ENCODE results near the gene LTBP1.
"Not testable (repeated sequence)": the region's sequence is repeated elsewhere in the genome, so short reads cannot be mapped to it uniquely, and the experiment has no call there.

The LTBP1 gene

DNA sequence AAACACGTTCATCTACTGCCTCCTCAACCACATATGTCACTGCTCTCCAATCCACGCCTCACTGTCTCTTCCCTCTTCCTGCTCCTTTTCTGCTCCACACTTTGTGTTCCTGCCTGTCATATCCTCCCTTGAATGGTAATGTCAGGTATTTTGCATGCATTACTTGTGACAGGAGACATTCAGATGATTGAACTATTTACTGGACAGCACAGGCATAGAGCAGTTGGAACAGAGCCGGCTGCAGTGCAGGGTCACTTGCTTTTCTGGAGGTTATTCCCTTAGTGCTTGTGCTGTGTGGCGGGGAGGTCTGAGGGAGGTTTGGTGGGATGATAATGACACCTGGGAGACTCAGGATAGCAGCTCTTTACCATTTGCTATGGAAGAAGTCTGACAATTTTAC, 93.8 kb downstream of the LTBP1 start:
- no peak for DNase-seq (ENCODE audit: low read depth)

DNA sequence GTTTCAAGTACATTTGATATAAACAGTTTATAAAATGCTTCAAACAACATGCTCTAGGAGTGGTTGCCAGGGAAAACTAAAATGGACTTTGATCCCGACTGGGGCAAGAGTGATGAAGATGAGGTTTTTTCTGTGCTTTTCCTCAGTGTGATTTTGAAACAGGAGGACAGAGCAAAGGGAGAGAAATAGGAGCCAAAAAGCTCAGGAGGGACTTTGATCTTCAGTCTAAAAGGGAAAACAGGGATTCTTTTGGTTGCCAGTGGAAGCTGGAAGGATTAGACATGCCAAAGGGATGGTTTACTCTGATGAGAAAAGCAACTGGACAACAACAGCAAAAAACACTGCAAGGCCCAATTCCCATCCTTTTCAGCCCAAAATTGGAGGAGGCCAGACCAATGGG, 95.5 kb downstream of the LTBP1 start:
- no peak for DNase-seq (ENCODE audit: low read depth)

- DNase-seq (ENCODE audit: low read depth): no peak
Measured at GRCh38 chr2:33042819-33043218, 96.1 kb downstream of the LTBP1 start.

DNA sequence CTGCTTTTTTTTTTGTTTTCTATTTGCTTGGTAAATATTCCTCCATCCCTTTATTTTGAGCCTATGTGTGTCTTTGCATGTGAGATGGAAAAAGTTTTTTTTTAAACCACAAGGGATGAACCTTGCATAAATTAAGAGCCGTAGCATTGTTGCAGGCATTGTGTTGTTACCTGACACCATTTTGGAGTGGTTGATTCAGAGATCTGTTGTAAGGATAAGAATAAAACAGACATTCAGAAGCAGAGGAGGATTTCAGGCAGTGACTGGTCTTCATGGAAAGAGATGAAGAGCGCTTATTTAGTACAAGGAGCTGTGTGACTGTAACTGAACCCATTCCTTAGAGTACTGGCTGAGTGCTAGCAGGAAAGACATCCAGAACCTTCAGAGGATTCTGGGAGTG, 101.2 kb downstream of the LTBP1 start:
- DNase-seq (ENCODE audit: low read depth): no peak

DNA sequence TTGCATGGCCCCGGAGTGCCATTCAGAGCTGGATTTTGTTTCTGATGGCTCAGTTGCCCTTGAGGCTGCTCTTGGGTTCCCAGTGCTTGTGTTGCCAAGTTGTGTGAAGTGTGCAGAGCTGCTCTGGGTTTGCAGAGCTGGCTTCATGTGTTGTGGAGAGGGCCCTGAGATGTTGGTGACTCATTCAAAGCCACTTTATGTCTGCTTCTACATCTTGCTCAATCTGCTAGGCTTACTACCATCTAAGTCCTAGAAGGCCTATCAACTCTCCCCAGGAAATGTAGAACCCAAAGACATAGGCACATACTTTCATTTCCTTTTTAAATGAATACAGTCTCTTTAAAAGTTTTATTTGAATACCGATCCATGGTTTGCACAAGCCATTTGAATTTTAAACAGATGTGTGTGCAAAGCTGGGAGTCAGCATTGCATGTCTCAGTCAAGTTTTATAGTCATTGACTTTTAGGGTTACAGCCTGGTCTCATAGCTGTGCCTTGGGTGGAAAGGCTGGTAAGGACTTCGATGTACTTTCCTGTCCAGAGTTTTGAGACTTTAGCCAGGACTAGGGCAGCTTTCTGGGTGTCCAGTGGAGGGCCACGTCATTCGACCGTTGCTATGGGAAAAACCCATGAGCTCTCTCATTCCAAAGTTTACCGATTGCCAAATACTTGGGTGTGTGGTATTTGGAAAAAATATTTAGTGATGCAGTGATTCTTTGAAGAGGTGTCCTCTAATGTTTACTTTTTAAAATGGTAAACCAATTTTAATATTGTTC, 105.0 kb downstream of the LTBP1 start:
- DNase-seq (ENCODE audit: low read depth): peak; percentile 63

GRCh38 chr2:33052361-33052735, 105.6 kb downstream of the LTBP1 start:
- no peak for DNase-seq (ENCODE audit: low read depth)

- DNase-seq (ENCODE audit: low read depth): not testable (repeated sequence)
Measured at GRCh38 chr2:33052795-33053194, 106.0 kb downstream of the LTBP1 start.

GRCh38 chr2:33056170-33056569, 109.4 kb downstream of the LTBP1 start:
- DNase-seq (ENCODE audit: low read depth): no peak

GRCh38 chr2:33057307-33058028, 110.7 kb downstream of the LTBP1 start:
- not testable (repeated sequence) for DNase-seq (ENCODE audit: low read depth)

- DNase-seq (ENCODE audit: low read depth): no peak
Measured at GRCh38 chr2:33058716-33059470, 112.1 kb downstream of the LTBP1 start.

- no peak for DNase-seq (ENCODE audit: low read depth)
Measured at GRCh38 chr2:33059471-33060156, 112.9 kb downstream of the LTBP1 start.

DNA sequence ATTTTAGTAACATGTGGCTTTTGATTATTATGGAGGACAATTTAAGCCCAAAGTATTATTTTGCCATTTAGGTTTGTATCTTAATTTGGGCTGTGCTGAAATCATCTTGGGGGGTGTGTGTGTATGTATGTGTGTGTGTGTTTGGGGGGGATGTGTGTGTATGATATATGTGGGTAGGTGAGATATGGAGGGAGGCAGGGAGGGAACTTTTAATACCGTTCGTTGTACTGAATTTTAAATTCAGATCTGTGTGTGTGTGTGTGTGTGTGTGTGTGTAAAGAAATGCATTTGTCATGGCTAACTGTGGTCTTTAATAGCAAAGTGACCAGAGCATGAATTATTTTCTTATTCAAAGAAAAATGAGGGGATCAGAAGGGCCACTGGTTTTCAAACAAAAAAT, 113.7 kb downstream of the LTBP1 start:
- DNase-seq (ENCODE audit: low read depth): no peak

GRCh38 chr2:33062665-33063250, 116.0 kb downstream of the LTBP1 start:
- DNase-seq (ENCODE audit: low read depth): no peak

- DNase-seq (ENCODE audit: low read depth): no peak
Measured at GRCh38 chr2:33064349-33064801, 117.6 kb downstream of the LTBP1 start.

- no peak for DNase-seq (ENCODE audit: low read depth)
Measured at GRCh38 chr2:33067598-33067997, 120.8 kb downstream of the LTBP1 start.

DNA sequence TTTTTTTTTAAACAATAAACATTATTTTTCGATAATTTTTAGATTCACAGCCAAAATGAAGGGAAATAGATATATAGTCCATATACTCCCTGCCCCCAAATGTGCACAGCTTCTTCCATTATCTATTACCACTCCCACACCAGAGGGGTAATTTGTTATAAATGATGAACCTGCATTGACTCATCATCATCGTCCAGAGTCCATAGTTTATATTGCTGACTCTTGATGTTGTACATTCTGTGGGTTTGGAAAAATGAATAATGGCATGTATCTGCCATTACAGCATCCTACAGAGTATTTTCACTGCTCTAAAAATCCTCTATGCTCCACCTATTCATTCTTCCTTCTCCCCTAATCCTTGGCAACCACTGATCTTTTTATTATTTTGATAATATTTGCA, 121.5 kb downstream of the LTBP1 start:
- no peak for DNase-seq (ENCODE audit: low read depth)

DNA sequence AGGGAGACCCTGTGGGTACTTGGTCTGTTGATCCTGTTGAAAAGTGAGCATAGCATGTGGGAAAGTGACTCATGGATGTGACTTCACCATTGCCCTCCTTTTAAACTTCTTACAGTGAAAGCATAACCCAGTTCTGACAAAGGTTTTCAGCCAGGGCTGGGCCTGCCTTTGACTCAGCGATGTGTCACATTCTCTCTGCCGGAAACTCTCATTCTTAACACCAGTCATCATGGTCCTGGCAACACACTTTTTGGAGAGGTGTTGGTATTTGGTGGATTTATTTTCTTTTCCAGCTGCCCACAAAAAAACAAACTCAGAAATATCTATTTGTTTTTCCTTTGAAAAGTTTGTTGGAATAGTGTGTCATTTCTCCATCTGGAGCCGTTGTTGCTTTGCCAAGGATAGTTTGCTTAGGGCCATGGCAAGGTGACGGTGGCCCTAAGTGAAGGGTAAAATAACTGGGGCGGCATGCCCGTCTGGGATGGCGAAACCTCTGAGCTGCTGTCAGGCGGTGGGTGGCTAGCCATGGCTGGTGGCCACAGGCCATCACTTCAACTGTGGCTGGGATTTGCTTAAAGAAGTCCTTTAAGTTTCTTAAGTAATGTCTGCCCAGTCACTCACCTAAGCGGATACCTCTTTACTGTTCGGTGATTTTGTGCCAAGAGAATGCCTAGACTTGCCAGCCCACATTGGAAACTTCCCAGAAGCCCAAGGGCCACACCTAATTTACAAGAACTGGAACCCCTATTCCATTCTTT, 123.3 kb downstream of the LTBP1 start:
- peak; percentile 92 for DNase-seq (ENCODE audit: low read depth)

GRCh38 chr2:33071591-33071990, 124.8 kb downstream of the LTBP1 start:
- DNase-seq (ENCODE audit: low read depth): no peak

GRCh38 chr2:33072614-33073013, 125.9 kb downstream of the LTBP1 start:
- DNase-seq (ENCODE audit: low read depth): no peak

DNA sequence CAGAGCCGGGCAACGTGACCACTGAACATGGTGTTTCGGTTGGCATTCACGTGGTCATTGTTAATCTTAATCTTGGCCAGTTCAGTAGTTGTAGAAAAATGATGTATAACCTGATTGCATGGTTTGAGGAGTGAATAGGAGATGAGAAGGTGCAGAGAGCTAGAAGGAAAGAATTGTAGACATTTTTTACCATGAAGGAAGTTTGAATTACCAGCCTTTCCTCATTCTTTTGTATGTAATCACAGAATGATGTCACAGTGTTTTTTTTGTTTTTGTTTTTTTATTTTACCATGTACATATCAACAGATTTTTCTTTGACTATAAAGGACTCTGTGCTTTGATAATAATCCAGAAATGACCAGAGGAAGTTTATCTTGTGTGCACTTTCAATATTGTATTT, 126.3 kb downstream of the LTBP1 start:
- no peak for DNase-seq (ENCODE audit: low read depth)

DNA sequence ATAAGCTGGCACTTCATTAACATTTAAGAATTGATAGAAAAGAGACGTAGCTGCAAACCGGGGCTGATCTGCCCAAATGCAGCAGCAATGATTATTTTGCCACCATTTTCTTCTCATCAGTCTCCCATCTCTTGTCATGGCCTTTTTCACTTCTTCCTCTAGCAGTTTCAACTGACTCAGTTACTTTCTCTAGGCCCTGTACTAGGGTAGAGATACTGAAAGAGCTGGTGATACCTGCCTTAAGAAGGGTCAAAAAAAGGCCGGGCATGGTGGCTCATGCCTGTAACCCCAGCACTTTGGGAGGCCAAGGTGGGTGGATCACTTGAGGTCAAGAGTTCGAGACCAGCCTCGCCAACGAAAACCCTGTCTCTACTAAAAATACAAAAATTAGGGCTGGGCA, 127.4 kb downstream of the LTBP1 start:
- no peak for DNase-seq (ENCODE audit: low read depth)

Measured in fibroblast of the conjunctiva (primary cell).